HUES64 (cell line): ENCODE data around the gene CCDC127.

Experiments
- H3K27ac ChIP-seq: 2 replicates; pipeline ENCODE4 v1.7.0; 2013; ENCODE audit warnings: low read depth, low read length, inconsistent platforms
- H3K27me3 ChIP-seq: 2 replicates; pipeline ENCODE4 v1.6.1; 2013; ENCODE audit warnings: mild to moderate bottlenecking, low read length; ENCODE audit not compliant: insufficient read depth
- H3K36me3 ChIP-seq: 2 replicates; pipeline ENCODE4 v1.6.1; 2013; ENCODE audit warnings: mild to moderate bottlenecking, low read length; ENCODE audit not compliant: insufficient read depth
- H3K4me1 ChIP-seq: 2 replicates; pipeline ENCODE4 v1.6.1; 2013; ENCODE audit warnings: mild to moderate bottlenecking, low read length, moderate library complexity; ENCODE audit not compliant: insufficient read depth
- H3K4me3 ChIP-seq: 2 replicates; pipeline ENCODE4 v1.5.1; 2013; ENCODE audit warnings: mild to moderate bottlenecking, low read length, moderate library complexity
- H3K9ac ChIP-seq: 2 replicates; pipeline ENCODE4 v1.6.1; 2013; ENCODE audit warnings: mild to moderate bottlenecking, low read depth, low read length
- H3K9me3 ChIP-seq: 2 replicates; pipeline ENCODE4 v1.6.1; 2013; ENCODE audit warnings: low read depth, low read length; ENCODE audit not compliant: insufficient read depth
- WGBS: fragments of 150-250, 120-280 bp; methylation state at CpG from one replicate; pipeline ENCODE4 v1.1.7; 2013; ENCODE audit warnings: missing lambda C conversion rate; 5-methylcytosine and 5-hydroxymethylcytosine counted together

Gene CCDC127

DNA sequence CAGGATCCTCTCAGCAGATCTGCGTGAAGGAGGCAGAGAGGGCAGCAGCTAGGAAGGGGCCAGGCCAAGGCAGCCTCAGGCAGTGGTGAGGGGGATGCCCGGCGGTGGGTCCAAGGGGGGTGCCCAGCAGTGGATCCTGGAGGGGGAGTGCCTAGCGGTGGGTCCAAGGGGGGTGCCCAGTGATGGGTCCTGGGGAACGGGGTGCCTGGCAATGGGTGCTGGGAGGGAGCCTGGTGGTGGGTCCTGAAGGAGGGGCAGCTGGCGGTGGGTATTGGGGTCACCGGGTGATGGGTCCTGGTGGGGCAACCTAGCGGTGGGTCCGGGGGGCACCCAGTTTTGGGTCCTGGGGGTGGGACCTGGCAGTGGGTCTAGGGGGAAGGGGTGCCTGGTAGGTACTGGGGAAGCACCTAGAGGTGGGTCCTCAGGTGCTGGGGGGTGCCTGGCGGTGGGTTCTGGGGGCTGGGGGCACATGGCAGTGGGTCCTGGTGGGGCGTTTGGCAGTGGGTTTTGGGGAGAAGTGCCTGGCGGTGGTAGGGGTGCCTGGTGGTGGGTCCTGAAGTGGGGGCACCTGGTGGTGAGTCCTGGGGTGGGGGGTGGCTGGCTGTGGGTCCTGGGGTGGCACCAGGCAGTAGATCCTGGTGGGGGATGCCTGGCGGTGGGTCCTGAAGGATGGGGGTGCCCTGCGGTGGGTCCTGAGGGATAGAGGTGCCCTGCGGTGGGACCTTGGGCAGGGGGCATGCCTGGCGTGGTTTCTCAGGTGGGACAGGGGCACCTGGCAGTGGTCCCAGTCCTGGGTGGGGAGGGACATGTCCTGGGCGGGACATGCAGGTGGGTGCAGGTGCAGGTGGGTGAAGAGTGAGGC is 24.8 kb downstream of the CCDC127 start:
- Histone ChIP-seq H3K9me3 (no peaks in the 10 kb centered on the region), H3K4me1 (no peaks in the 10 kb centered on the region), H3K4me3 (no peak overlapping the region), H3K27me3 (no peaks in the 10 kb centered on the region), H3K36me3 (no peaks in the 10 kb centered on the region), H3K9ac (no peak overlapping the region), H3K27ac (no peak overlapping the region)
- 93% methylated on average over 17 of the region's 17 CpGs for WGBS

GRCh38 chr5:192691-192969 is 25.3 kb downstream of the CCDC127 start:
- Histone ChIP-seq H3K9me3 (no peaks in the 10 kb centered on the region), H3K27me3 (no peaks in the 10 kb centered on the region), H3K27ac (no peak overlapping the region), H3K4me3 (no peak overlapping the region), H3K9ac (no peak overlapping the region), H3K36me3 (no peaks in the 10 kb centered on the region), H3K4me1 (no peaks in the 10 kb centered on the region)
- 90% methylated on average over 9 of the region's 9 CpGs for WGBS

DNA sequence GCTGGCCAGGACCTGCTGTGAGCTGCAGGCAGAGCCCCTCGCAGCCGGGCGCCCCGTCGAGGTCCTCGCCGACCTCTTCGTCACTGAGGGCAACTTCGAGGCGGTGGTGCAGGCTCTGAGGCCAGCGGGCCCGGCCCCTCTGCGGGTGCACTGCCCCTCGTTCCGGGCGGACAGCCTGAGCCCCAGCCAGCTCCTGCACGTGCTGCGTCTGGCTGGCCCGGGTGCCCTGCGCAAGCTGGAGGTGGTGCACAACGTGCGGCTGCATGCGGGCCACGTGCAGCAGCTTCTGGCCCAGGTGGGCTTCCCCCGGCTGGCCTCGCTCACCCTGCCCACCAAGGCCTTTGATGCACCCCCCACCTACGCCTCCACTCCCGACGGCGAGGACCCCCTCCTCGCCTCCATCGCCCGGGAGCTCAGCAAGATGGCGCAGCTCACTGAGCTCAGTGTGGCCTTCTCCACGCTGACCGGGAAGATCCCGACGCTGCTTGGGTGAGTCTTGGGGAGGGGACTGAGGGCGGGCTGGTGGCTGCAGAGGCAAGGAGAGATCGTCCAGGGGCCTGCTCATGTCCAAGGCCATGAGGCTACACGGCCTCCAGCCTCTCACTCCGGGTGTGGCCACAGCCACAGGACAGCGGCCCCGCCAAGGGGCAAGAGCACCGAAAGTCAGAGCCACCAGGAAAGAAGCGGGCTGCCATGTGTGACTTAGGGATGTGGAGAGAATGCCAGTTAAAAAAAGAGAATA is 25.8 kb downstream of the CCDC127 start:
- WGBS: 94% methylated on average over 46 of the region's 46 CpGs
- Histone ChIP-seq H3K4me1 (no peaks in the 10 kb centered on the region), H3K27me3 (no peaks in the 10 kb centered on the region), H3K9ac (no peak overlapping the region), H3K36me3 (no peaks in the 10 kb centered on the region), H3K9me3 (no peaks in the 10 kb centered on the region), H3K27ac (no peak overlapping the region), H3K4me3 (no peak overlapping the region)

DNA sequence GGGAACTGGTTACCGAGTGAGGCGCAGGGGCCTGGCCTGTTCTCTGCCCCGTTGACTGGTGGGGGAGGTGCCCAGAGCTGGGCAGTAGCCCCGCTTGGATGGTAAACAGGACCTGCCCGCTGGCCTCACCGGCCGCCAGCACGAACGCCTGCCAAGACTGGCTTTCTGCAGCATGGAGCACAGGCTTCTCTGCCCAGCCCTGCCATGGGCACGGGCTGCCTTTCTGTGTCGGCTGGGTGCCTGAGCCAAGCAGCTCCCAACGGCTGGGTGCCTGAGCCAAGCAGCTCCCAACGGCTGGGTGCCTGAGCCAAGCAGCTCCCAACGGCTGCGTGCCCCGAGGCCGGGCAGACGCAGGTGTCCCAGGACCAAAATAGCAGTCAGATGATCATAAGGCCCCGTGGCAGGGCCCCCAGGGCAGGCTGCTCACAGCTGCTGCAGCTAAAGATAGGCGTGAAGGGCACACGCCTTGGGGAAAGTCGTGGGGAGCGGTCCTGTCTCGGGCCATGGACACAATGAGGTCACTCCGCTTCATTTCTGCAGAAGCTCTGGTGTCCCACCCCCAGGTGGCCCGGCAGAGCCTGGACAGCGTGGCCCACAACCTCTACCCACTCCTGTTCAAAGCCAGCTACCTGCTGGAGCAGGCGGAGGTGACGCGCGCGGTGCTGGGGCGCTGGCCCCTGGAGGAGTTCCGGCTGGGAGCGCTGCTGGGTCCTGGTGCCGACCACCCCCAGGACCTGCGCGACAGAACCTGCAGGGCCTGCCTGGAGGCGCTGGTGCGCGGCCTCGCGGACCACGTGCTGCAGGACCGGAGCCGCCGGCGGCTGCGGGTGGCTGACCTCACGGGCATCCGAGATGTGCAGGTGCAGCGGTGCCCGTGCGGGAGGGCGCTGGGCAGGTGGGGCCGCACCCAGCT is 26.7 kb downstream of the CCDC127 start, which contains the start of gene LRRC14B:
LRRC14B (plus strand) TSS at position 460 of the 913 bp plus-strand sequence; CDS start at position 504, 44 bp downstream.
- H3K27ac ChIP-seq: no peak within 1 kb of the TSS
- no peaks in the 10 kb centered on the region for H3K36me3 ChIP-seq
- no peaks in the 10 kb centered on the region for H3K4me1 ChIP-seq
- 92% methylated on average over 56 of the region's 56 CpGs for WGBS
- no peak within 1 kb of the TSS for H3K9ac ChIP-seq
- H3K4me3 ChIP-seq: no peak within 1 kb of the TSS
- H3K9me3 ChIP-seq: no peaks in the 10 kb centered on the region
- no peaks in the 10 kb centered on the region for H3K27me3 ChIP-seq

DNA sequence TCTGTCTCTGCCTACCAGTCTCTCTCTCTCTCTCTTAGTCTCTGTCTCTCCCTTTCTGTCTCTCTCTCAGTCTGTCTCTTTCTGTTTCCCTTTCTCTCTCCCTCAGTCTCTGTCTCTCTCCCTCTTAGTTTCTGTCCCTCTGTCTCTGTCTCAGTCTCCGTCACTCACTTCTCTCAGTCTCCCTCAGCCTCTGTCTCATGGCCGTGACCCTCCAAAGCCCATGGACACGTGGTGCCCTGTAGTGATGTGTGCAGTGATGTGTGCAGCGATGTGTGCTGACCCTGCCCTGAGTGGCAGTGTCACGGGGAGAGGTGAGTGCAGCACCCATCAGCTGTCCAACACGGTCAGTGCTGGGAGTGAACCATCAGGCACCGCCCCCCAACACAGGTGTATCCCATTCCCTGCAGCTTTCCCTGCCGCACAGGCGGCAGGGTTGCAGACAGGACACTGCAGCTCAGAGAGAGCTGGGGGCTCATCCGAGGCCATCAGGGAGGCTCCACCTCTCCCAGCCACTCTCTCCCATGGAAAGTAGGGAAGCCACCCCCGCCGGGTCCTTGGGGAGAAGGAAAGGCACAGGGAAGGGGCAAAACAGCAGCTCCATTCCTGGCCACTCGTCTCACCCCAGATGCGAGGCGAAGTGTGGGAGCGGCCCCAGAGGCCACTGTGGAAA is 27.5 kb downstream of the CCDC127 start:
- Histone ChIP-seq H3K4me3 (no peak overlapping the region), H3K27ac (no peak overlapping the region), H3K9me3 (no peaks in the 10 kb centered on the region), H3K4me1 (no peaks in the 10 kb centered on the region), H3K36me3 (no peaks in the 10 kb centered on the region), H3K9ac (no peak overlapping the region), H3K27me3 (no peaks in the 10 kb centered on the region)
- WGBS: 79% methylated on average over 16 of the region's 16 CpGs

DNA sequence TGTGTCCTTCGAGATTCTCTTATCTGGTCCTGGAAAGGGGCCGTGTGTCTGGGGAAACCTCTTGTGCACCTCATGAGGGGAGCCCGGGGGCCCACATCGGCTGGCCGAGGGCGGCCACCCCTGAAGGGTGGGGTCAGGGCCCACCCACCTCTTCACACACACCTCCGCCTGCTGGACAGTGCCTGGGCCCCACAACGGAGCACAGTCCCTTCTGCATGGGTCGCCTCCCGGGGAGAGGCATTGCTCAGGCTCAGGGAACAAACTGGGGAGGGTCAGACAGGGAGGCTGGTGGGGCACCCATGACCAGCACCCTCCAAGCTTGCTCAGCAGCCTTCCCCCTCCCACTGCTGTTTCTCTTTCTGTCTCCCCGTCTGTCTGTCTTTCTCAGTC is 28.0 kb downstream of the CCDC127 start:
- Histone ChIP-seq H3K27me3 (no peaks in the 10 kb centered on the region), H3K36me3 (no peaks in the 10 kb centered on the region), H3K4me1 (no peaks in the 10 kb centered on the region), H3K27ac (no peak overlapping the region), H3K9ac (no peak overlapping the region), H3K9me3 (no peaks in the 10 kb centered on the region), H3K4me3 (no peak overlapping the region)
- 91% methylated on average over 11 of the region's 11 CpGs for WGBS

GRCh38 chr5:189486-189885 is 28.5 kb downstream of the CCDC127 start:
- no peaks in the 10 kb centered on the region for H3K27me3 ChIP-seq
- WGBS: 96% methylated on average over 9 of the region's 10 CpGs
- no peak overlapping the region for H3K27ac ChIP-seq
- H3K9me3 ChIP-seq: no peaks in the 10 kb centered on the region
- H3K9ac ChIP-seq: no peak overlapping the region
- H3K4me3 ChIP-seq: no peak overlapping the region
- no peaks in the 10 kb centered on the region for H3K4me1 ChIP-seq
- no peaks in the 10 kb centered on the region for H3K36me3 ChIP-seq

GRCh38 chr5:188488-189481 is 29.2 kb downstream of the CCDC127 start:
- no peak overlapping the region for H3K27ac ChIP-seq
- H3K4me1 ChIP-seq: no peaks in the 10 kb centered on the region
- no peak overlapping the region for H3K4me3 ChIP-seq
- 47% methylated on average over 37 of the region's 37 CpGs for WGBS
- no peak overlapping the region for H3K9ac ChIP-seq
- H3K36me3 ChIP-seq: peaks cover 5% of the 10 kb centered on the region; the same call in 1 of the 2 replicates
- no peaks in the 10 kb centered on the region for H3K27me3 ChIP-seq
- no peaks in the 10 kb centered on the region for H3K9me3 ChIP-seq

DNA sequence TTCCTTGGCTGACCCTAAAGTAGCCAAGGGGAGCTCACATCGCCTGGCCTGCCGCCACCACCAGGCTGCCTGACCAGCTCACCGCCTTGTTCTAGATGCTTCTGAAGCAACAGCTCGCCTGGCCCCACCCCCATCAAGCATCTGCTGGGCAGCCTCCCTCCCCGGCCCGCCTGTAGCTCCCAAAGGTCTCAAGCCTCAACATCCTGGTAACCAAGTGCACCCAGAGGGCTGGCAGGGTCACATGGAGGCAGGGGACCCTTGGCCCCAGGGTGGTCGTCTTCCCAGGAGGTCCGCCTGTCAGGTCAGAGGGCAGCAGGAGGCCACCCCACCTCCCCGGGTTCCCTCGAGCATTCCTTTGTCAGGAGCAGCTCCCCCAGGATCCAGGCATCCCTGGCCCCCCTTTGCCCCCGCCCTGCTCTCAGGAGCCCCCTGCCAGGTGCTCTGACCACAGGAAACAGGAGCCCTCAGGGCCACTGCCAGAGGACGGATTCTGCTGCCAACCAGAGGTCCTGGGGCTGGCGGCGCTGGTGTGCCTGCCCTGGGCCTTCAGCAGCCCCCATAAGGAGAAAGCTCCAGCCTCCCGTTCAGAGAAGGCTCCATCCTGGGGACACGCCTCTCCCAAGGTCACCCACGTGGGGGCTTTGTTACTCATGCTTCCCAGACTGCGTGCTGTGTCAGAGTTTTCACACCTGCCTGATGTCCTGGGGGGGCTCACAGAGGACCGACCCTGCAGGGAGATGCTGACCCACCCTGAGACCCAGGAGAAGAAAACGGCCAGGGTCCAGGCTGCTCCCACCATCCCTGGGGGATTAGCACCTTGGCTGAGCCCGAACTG is 30.1 kb downstream of the CCDC127 start:
- Histone ChIP-seq H3K9me3 (no peaks in the 10 kb centered on the region), H3K36me3 (peaks cover 10% of the 10 kb centered on the region), H3K27me3 (no peaks in the 10 kb centered on the region), H3K27ac (no peak overlapping the region), H3K4me3 (no peak overlapping the region), H3K4me1 (no peaks in the 10 kb centered on the region), H3K9ac (no peak overlapping the region)
- WGBS: 74% methylated on average over 21 of the region's 21 CpGs
